ENCODE results near the gene TSFM. TPM values are rescaled to one million over a fixed set of nuclear protein-coding genes. Genes with fewer than 3 reads are reported as not detected.

The TSFM gene
- total RNA-seq, 1 donor from 2014 or later, result 30.0 TPM

- ATAC-seq (no peak), DNase-seq (ENCODE audit: low spot score) (no peak)
Measured at GRCh38 chr12:57829025-57829777, 46.6 kb downstream of the TSFM start.

GRCh38 chr12:57830393-57830792 is 47.8 kb downstream of the TSFM start:
- no peak for DNase-seq (ENCODE audit: low spot score)
- no peak for ATAC-seq

- no peak for ATAC-seq
Measured at GRCh38 chr12:57832966-57833365, 50.4 kb downstream of the TSFM start.

GRCh38 chr12:57833672-57834071 is 51.1 kb downstream of the TSFM start:
- no peak for ATAC-seq
- no peak for DNase-seq (ENCODE audit: low spot score)

More at GRCh38 chr12:57832966-57833365, 50.4 kb downstream of the TSFM start:
- DNase-seq (ENCODE audit: low spot score), result no peak

- DNase-seq (ENCODE audit: low spot score) (no peak), ATAC-seq (no peak)
Measured at GRCh38 chr12:57834086-57834876, 51.7 kb downstream of the TSFM start.

- ATAC-seq (no peak), DNase-seq (ENCODE audit: low spot score) (no peak)
Measured at GRCh38 chr12:57835366-57836288, 53.0 kb downstream of the TSFM start.

GRCh38 chr12:57836442-57837375 is 54.1 kb downstream of the TSFM start:
- ATAC-seq (peak; percentile 52), DNase-seq (ENCODE audit: low spot score) (peak; percentile 67)

GRCh38 chr12:57837864-57838562 is 55.4 kb downstream of the TSFM start:
- DNase-seq (ENCODE audit: low spot score), result no peak
- ATAC-seq, result peak; percentile 3

GRCh38 chr12:57838594-57839302 is 56.2 kb downstream of the TSFM start:
- ATAC-seq, result no peak
- no peak for DNase-seq (ENCODE audit: low spot score)

GRCh38 chr12:57839996-57840395 is 57.4 kb downstream of the TSFM start:
- ATAC-seq, result no peak
- no peak for DNase-seq (ENCODE audit: low spot score)

- DNase-seq (ENCODE audit: low spot score) (no peak), ATAC-seq (no peak)
Measured at GRCh38 chr12:57840726-57841125, 58.1 kb downstream of the TSFM start.

GRCh38 chr12:57841445-57841844 is 58.9 kb downstream of the TSFM start:
- ATAC-seq, result no peak

GRCh38 chr12:57842342-57843294 is 60.0 kb downstream of the TSFM start:
- DNase-seq (ENCODE audit: low spot score), result no peak

More at GRCh38 chr12:57841445-57841844, 58.9 kb downstream of the TSFM start:
- no peak for DNase-seq (ENCODE audit: low spot score)

GRCh38 chr12:57844709-57845477 is 62.3 kb downstream of the TSFM start:
- peak; percentile 49 for ATAC-seq
- peak; percentile 90 for DNase-seq (ENCODE audit: low spot score)

More at GRCh38 chr12:57842342-57843294, 60.0 kb downstream of the TSFM start:
- ATAC-seq, result no peak

- ATAC-seq (peak; percentile 71), DNase-seq (ENCODE audit: low spot score) (peak; percentile 95)
Measured at GRCh38 chr12:57845478-57846284, 63.1 kb downstream of the TSFM start.

GRCh38 chr12:57846285-57846576 is 63.6 kb downstream of the TSFM start:
- ATAC-seq (peak; percentile 13), DNase-seq (ENCODE audit: low spot score) (no peak)
